WTC11 (cell line): Measurements from ENCODE around the gene TNP1. TPM values are rescaled to one million over a fixed set of nuclear protein-coding genes. Genes with fewer than 3 reads are reported as not detected.

Experiments used
- ATAC-seq: fragments of 200-7000 bp; cut with Tn5 transposase; 2 replicates; pipeline ENCODE4 v1.10.0; 2021; ENCODE audit warnings: mild to moderate bottlenecking, moderate library complexity
- CTCF ChIA-PET: fragments of 300-600 bp; sonication (Branson Sonifier 250); formaldehyde crosslinking; loops from one replicate; lab custom pipeline; 2021; ENCODE audit warnings: antibody characterized with exemption; lab: Charles Lee
- POLR2A ChIA-PET: fragments of 350-600 bp; sonication (Branson Sonifier 250); formaldehyde crosslinking; loops from one replicate; lab custom pipeline; 2021; ENCODE audit warnings: antibody characterized with exemption; lab: Charles Lee
- DNase-seq: peaks from one replicate; pipeline ENCODE4 v3.0.0; 2021; ENCODE audit warnings: low spot score
- H3K27ac Mint-ChIP-seq: 2 replicates; pipeline ENCODE4 v1.8.0; 2021; ENCODE audit warnings: mixed read lengths
- H3K27me3 Mint-ChIP-seq: 2 replicates; pipeline ENCODE4 v1.8.0; 2021; ENCODE audit warnings: low read depth, mild to moderate bottlenecking, moderate library complexity, mixed read lengths
- H3K36me3 Mint-ChIP-seq: 2 replicates; pipeline ENCODE4 v1.8.0; 2021; ENCODE audit warnings: mixed read lengths
- H3K4me1 Mint-ChIP-seq: 2 replicates; pipeline ENCODE4 v1.8.0; 2022; ENCODE audit warnings: mixed read lengths
- H3K4me3 Mint-ChIP-seq: 2 replicates; pipeline ENCODE4 v1.8.0; 2021; ENCODE audit warnings: mild to moderate bottlenecking, moderate library complexity, mixed read lengths
- H3K9me3 Mint-ChIP-seq: 2 replicates; pipeline ENCODE4 v1.8.0; 2021; ENCODE audit warnings: mixed read lengths
- E2F4 ChIP-seq: sonication (generic); formaldehyde crosslinking; IDR thresholded peaks from 2 replicates; pipeline ENCODE4 v1.8.1; 2022; ENCODE audit warnings: low read depth, mild to moderate bottlenecking, moderate library complexity, missing genetic modification reagents, borderline replicate concordance
- E2F5 ChIP-seq: sonication (generic); formaldehyde crosslinking; IDR thresholded peaks from 2 replicates; pipeline ENCODE4 v1.8.1; 2022; ENCODE audit warnings: mild to moderate bottlenecking, moderate library complexity, missing genetic modification reagents
- ETV6 ChIP-seq: sonication (generic); formaldehyde crosslinking; IDR thresholded peaks from 2 replicates; pipeline ENCODE4 v1.8.1; 2022; ENCODE audit warnings: mild to moderate bottlenecking, missing genetic modification reagents
- GRHL2 ChIP-seq: fragments of 250-450 bp; sonication (Bioruptor Pico); IDR thresholded peaks from 2 replicates; pipeline ENCODE4 v1.8.0; 2022; ENCODE audit warnings: mild to moderate bottlenecking, moderate library complexity; ENCODE audit not compliant: insufficient replicate concordance, severe bottlenecking
- HMGA2 ChIP-seq: fragments of 250-450 bp; sonication (Bioruptor Pico); IDR thresholded peaks from 2 replicates; pipeline ENCODE4 v1.4.0; 2021; ENCODE audit warnings: mild to moderate bottlenecking, moderate library complexity
- JUN ChIP-seq: sonication (generic); formaldehyde crosslinking; IDR thresholded peaks from 2 replicates; pipeline ENCODE4 v1.8.0; 2023; ENCODE audit warnings: mild to moderate bottlenecking, missing genetic modification reagents
- NR3C1 ChIP-seq: sonication (generic); formaldehyde crosslinking; conservative IDR thresholded peaks from 2 replicates; pipeline ENCODE4 v1.8.1; 2023; ENCODE audit warnings: low read depth, mild to moderate bottlenecking, missing genetic modification reagents
- PREB ChIP-seq: sonication (generic); formaldehyde crosslinking; IDR thresholded peaks from 2 replicates; pipeline ENCODE4 v1.8.1; 2022; ENCODE audit warnings: mild to moderate bottlenecking, missing genetic modification reagents, moderate library complexity, borderline replicate concordance
- RORB ChIP-seq: fragments of 250-450 bp; sonication (Bioruptor Pico); IDR thresholded peaks from 2 replicates; pipeline ENCODE4 v1.9.0; 2021; ENCODE audit warnings: mild to moderate bottlenecking
- SP1 ChIP-seq: sonication (generic); formaldehyde crosslinking; conservative IDR thresholded peaks from 2 replicates; pipeline ENCODE4 v1.8.1; 2022; ENCODE audit warnings: missing genetic modification reagents
- TEAD1 ChIP-seq: sonication (generic); formaldehyde crosslinking; IDR thresholded peaks from 2 replicates; pipeline ENCODE4 v1.8.0; 2022; ENCODE audit warnings: mild to moderate bottlenecking, missing genetic modification reagents
- TEAD4 ChIP-seq: sonication (generic); formaldehyde crosslinking; IDR thresholded peaks from 2 replicates; pipeline ENCODE4 v1.8.0; 2022; ENCODE audit warnings: mild to moderate bottlenecking, missing genetic modification reagents
- ZNF121 ChIP-seq: sonication (generic); formaldehyde crosslinking; IDR thresholded peaks from 2 replicates; pipeline ENCODE4 v1.8.0; 2023; ENCODE audit warnings: missing genetic modification reagents
- ZNF138 ChIP-seq: sonication (generic); formaldehyde crosslinking; conservative IDR thresholded peaks from 2 replicates; pipeline ENCODE4 v1.8.1; 2022; ENCODE audit warnings: mild to moderate bottlenecking, moderate library complexity, missing genetic modification reagents
- ZNF416 ChIP-seq: fragments of 250-450 bp; sonication (Bioruptor Pico); IDR thresholded peaks from 2 replicates; pipeline ENCODE4 v1.9.0; 2021; ENCODE audit warnings: mild to moderate bottlenecking, inconsistent platforms
- total RNA-seq: library from RNA; stranded (reverse); gene quantifications from 3 replicates; pipeline ENCODE4 v1.2.3, GENCODE V29; 2021
- TF ChIP-seq, protein P1 (sequence below): fragments of 250-450 bp; sonication (Bioruptor Pico); conservative IDR thresholded peaks from 2 replicates; pipeline ENCODE4 v1.9.0; 2021; ENCODE audit warnings: mild to moderate bottlenecking

TNP1 gene
- total RNA-seq, 1 experiment from 2014 or later: not detected

DNA sequence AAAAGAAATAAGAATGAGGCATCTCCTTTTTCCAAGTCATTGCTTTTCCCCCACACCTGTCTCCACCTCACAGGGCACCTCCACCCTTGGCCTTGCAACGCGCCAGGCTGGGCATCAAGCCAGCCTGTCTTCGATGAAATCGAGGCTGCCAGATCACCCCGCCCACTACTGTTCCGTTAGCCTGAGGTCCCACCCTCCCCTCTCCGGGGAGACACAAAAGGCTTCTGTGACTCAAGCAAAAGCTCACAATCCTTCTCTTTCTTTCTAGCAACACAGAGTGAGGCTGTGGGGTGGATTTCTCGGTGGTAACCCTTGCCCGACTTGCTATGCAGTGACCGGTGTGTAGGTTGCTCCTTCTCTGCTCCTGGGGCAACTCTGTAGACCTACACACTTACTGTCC, 9.9 kb downstream of the TNP1 start (continued):
- TF ChIP-seq E2F4 (CRISPR knock-in tag): no peak

DNA sequence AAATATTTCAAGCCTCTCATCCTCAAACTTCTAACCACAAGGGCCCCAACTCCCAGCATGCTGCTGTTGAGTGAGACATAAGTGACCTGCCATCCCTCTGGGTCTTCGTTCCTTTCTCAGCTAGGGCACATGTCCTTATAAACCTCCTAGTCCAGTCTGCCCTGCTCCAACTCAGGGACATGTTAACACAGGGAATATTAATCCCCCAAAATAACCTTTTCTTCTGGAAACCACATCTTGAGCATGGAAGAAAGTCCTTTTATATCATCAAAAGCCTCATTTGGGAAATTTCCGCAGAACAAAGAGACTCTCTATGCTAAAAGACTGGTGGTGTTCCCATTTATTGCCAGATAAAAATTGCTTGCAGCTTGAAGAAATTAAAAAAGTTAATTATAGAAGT, 14.4 kb downstream of the TNP1 start:
- Mint-ChIP-seq H3K9me3 (peaks cover 7% of the 10 kb centered on the region; the same call in 1 of the 2 replicates), H3K27ac (no peak overlapping the region), H3K27me3 (no peaks in the 10 kb centered on the region), H3K4me3 (no peak overlapping the region), H3K4me1 (no peaks in the 10 kb centered on the region), H3K36me3 (no peaks in the 10 kb centered on the region)
- no peak for ATAC-seq
- POLR2A ChIA-PET: no interaction called here
- no peak for DNase-seq
- CTCF ChIA-PET: no interaction called here
- TF ChIP-seq ZNF138 (CRISPR knock-in tag) (no peak), JUN (CRISPR knock-in tag) (no peak), PREB (CRISPR knock-in tag) (no peak), GRHL2 (CRISPR knock-in tag) (no peak), TEAD1 (CRISPR knock-in tag) (no peak), E2F5 (CRISPR knock-in tag) (no peak), RORB (CRISPR knock-in tag) (no peak), TEAD4 (no peak), SP1 (CRISPR knock-in tag) (no peak)
- TF ChIP-seq, protein P1, sequence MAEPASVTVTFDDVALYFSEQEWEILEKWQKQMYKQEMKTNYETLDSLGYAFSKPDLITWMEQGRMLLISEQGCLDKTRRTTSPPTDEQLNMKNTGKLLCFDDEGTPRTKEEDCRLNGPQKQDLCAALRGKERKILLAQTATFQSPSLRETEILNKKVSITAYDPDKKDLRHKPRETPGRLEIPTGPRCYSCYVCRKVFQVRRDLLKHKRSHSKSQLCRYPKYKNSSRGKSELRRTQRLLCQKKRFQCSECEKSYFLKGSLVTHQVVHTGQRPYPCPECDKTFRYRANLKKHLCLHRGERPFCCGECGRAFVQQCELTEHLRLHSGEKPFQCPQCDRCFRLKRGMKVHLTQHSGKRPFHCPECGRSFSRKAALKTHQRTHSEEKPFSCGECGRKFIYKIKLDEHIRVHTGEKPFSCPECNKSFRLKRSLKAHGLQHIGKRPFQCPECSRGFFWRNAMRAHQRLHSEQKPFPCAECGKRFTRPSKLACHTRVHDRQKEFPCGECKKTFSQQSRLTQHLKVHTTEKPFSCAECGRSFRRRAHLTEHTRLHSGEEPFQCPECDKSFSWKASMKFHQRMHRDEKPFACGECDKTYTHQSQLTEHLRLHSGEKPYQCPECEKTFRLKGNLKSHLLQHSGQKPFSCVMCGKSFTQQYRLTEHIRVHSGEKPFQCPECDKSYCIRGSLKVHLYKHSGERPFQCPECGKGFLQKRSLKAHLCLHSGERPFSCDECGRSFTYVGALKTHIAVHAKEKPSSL: no peak

DNA sequence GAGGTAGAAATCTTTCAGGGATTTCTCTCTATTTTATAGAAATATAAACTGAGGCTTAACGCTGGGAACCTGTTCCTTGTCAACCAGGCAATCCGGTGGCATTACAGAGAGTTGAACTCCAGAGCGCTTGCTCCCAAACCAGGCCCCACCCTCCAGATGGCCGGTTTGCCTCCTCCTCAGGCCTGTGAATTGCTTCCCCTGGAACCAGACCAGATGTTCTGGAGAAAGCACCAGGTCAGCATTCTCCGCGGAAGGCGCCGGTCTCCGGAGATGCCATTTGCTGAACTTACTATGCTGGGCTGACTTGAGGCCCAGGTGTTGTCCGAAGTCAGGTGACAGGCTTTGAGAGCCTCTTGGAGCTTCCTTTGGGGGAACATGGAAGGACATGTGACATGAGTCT, 17.2 kb downstream of the TNP1 start:
- Mint-ChIP-seq H3K27me3 (no peaks in the 10 kb centered on the region; the same call in 1 of the 2 replicates), H3K27ac (no peak overlapping the region), H3K9me3 (peaks cover 7% of the 10 kb centered on the region; the same call in 1 of the 2 replicates), H3K4me3 (no peak overlapping the region)
- DNase-seq: no peak
- CTCF ChIA-PET: no interaction called here
- TF ChIP-seq NR3C1 (CRISPR knock-in tag) (no peak), ZNF121 (no peak), ETV6 (no peak), HMGA2 (CRISPR knock-in tag) (no peak), ZNF416 (CRISPR knock-in tag) (no peak)
- TF ChIP-seq, all 79 proteins: peak for 0
- ATAC-seq: no peak
- POLR2A ChIA-PET: no interaction called here
- H3K36me3 Mint-ChIP-seq: no peaks in the 10 kb centered on the region
- H3K4me1 Mint-ChIP-seq: 0 out of 2 replicates have a peak, but pooled peaks cover 4% of the 10 kb centered on the region

- ATAC-seq: no peak
- H3K4me3 Mint-ChIP-seq: no peak overlapping the region
- CTCF ChIA-PET: no interaction called here
- TF ChIP-seq HMGA2 (CRISPR knock-in tag): no peak
- TF ChIP-seq ZNF138 (CRISPR knock-in tag): no peak
- TF ChIP-seq, all 79 proteins: peak for 0
- H3K9me3 Mint-ChIP-seq: peaks cover 8% of the 10 kb centered on the region; the same call in 1 of the 2 replicates
- H3K4me1 Mint-ChIP-seq: 0 out of 2 replicates have a peak, but pooled peaks cover 4% of the 10 kb centered on the region
- POLR2A ChIA-PET: no interaction called here
- DNase-seq: no peak
- H3K36me3 Mint-ChIP-seq: no peaks in the 10 kb centered on the region
- H3K27me3 Mint-ChIP-seq: no peaks in the 10 kb centered on the region; the same call in 1 of the 2 replicates
- no peak overlapping the region for H3K27ac Mint-ChIP-seq
Measured at GRCh38 chr2:216839688-216840087, 20.2 kb downstream of the TNP1 start.
